Activated CD4-positive, CD25-positive, alpha-beta regulatory T cell treated with anti-CD3 and anti-CD28 coated beads, Interleukin-2, amount 50 U/mL, for 72 hours (primary cell): ENCODE data around the gene WDR5B.
"Not testable (repeated sequence)": the region's sequence is repeated elsewhere in the genome, so short reads cannot be mapped to it uniquely, and the experiment has no call there.

Experiments
- DNase-seq: peaks from one replicate; pipeline ENCODE4 v3.0.0; 2021

WDR5B gene

DNA sequence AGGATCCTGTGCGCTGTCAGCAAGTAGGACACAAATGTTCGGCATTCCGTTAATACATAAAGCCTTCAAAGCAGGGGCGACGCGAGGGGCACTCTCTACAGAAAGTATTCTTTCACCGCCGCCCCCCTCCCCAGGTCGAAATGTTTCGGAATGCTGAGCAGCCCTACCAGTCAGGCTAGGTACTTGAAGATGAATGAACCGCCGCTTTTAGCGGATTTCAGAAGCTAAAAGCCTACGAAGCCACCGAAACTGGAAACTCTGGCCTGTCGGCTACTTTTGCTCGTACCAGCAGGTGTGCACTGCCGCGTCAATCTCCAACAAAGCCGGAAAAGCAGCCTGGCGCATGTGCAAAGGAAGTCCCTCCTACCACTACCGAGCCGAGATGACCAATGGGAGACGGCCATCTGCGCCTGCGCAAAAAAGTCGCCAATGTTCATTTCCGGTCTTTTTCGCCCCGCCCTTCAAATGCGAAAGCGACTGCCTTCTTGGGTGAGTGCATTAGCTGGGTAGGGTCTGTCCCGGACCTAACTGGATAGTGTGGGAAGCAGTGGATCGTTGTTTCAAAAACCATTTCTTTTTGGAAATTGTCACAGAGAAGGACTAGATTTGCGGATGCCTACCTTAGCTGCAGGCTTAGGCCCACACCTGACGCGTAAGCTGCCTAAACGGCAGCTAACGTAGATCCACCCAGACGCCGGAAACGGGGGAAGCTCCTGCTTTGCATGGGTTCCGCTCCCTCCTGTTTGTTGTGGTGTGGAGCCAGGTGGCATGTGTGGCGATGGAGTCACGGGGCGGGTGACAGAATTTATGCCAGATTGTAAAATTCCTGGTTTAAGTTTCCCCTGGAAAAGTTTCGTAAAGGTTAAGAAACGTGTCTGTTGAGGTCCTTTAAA is at the start of gene WDR5B:
WDR5B (minus strand) TSS at position 301 of the 893 bp plus-strand sequence. CDS start 534 bp downstream, outside the sequence.
- DNase-seq = peak; percentile 96

DNA sequence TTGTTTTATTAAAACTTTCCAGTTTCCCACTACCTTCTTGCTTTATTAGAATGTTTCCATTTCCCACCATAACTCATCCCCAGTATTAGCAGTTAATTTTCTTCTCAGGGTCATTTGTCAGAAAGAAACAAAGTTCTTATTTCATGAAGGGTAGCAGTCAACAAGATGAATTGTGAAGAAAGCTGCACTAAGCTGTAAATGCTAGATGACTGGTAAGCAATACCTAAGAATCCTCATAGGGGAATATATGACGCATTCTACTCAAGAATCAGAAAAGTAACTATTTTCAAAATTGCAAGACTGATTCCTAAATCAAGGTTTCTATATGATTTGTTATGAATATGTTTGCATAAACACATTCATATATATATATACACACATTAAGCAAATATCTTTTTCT is 48.8 kb upstream of the WDR5B start:
- DNase-seq = no peak

DNA sequence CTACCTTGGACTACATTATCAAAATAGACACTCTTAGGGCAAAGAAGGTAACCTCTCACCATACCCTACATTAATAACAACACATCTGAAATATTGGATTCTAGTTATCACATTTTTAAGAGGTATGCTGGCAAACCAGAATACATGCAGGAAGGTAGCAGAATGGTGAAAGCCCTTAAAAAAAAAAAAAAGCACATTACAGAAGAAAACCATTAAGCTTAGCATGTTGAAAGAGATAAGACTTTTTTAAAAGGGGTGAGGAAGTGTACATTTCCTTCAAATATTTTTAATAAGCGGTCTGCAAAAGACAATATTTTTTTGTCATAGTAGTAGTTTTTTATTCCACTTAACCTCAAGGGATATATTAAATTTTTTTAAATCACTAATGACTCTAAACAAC is 46.5 kb upstream of the WDR5B start:
- DNase-seq = no peak

DNA sequence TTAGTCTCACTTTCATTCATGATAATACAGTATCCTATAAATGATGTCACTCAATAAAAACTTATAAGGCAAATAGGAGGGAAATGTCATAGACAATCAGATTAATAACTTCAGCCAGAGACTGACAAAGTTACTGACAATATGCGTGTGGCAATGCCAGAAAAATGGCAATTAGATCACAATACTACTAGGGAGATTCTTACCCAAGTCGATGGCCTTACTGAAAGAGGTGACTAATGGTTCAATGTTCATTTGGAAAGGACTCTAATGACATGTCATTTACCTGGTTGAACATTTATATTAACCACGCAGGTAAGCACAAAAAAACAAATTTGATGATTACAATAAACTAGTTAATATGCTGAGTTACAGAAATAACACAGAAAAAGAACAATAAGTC is 45.9 kb upstream of the WDR5B start:
- DNase-seq = no peak

DNA sequence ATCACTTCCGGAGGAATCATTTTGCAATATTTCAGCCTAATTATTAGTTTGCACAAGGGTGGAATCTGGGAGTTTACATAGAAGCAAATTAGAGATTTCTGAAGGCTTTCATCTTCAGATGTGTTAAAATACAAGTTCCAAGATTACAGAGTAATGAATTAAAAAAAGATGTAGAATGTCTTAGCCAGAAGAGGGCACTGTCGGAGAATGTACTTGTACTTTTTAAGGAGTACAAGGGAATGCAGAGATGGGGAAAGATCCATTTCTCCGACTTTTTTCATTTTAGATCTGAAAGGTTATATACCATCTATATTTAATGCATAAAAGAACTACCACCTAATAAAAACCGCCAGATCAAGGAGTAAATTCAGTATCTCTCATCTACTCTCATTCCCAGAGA is 43.1 kb upstream of the WDR5B start:
- no peak for DNase-seq

DNA sequence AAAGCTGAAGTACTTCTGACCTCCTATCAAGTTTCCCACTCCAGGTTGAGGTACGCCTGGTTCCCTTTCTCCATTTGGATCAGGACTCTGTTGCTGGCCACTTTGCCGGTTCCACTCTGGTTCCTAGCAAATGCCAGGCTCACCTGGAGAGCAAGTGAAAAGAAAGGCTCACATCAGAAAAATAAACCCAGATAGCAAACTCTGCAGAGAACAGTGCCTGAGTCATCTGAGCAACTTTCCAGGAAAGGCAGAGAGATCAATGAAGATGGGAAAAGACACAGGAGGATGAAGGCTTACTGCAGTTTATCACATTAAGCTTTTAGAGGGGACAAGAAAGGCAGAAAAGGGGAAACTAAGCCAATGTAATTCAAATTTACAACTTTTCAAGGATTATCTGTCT is 41.8 kb upstream of the WDR5B start:
- no peak for DNase-seq

DNA sequence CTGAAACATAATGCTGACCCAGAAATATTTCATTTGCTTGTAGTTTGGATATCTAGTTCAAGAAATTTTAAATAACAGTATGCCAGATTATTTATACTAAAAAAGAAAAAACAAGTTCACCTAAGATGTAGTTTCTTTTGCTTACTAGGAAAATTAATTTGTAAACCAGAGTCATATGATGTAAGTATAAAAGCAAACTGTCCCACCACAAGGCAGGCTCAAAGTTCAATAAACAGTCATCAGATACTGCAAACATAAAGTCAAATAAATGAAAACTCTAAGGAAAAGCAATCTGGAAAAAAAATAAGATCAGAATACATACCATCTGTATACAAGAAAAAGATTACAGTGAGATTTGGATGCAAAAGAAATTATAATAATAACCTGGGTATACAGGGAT is 40.2 kb upstream of the WDR5B start:
- no peak for DNase-seq

DNA sequence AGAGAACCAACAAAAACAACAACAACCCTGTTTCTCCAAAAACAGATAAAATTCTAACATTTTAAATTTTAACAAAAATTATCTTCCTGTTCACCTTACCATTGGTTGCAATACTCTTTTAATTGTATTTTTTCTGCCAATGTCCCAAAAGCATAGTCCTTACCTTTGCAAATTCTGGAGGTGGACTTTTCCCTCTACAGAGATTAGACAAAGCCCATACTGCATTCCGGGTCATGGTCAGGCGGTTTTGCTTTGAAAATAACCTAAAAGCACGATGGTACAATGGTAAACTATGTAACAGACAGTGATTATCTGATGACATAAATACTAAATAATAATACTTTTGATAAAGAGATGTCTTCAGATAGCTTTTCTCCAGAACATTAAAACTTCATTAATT is 35.5 kb upstream of the WDR5B start:
- no peak for DNase-seq

DNA sequence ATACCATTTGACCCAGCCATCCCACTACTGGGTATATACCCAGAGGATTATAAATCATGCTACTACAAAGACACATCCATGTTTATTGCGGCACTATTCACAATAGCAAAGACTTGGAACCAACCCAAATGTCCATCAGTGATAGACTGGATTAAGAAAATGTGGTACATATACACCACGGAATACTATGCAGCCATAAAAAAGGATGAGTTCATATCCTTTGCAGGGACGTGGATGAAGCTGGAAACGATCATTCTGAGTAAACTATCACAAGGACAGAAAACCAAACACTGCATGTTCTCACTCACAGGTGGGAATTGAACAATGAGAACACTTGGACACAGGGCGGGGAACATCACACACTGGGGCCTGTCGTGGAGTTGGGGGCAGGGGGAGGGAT is 32.4 kb upstream of the WDR5B start:
- DNase-seq = not testable (repeated sequence)

DNA sequence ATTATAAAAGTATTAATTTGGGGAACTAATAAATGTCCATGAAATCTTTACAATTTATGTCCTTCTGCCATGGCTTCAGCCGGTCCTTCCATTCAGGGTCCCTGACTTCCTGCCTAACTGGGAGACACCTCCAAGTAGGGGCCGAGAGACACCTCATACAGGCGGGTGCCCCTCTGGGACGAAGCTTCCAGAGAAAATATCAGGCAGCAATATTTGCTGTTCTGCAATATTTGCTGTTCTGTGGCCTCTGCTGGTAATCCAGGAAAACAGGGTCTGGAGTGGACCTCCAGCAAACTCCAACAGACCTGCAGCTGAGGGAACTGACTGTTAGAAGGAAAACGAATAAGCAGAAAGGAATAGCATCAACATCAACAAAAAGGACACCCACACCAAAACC is 28.6 kb upstream of the WDR5B start:
- DNase-seq = not testable (repeated sequence)

DNA sequence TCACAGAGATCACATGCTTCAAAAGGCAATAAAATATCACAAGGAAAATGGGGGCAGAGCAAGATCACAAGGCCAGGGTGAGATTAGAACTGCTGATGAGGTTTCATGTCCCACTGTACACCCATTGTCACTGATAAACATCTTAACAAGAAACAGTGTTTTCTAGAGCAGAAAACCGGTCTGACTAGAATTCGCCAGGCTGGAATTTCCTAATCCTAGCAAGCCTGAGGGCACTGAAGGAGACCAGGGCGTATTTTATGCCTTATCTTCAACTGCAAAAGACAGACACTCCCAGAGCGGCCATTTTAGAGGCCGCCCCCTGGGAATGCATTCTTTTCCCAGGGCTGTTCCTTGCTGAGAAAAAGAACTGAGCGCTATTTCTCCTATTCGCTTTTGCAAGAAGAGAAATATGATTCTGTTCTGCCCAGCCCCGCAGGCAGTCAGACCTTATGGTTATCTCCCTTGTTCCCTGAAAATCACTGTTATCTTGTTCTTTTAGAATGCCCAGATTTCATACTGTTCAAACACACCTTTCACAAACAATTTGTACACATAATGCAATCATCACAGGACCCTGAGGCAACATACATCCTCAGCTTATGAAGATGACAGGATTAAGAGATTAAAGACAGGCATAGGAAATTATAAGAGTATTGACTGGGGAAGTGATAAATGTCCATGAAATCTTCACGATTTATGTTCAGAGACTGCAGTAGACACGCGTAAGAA is 28.1 kb upstream of the WDR5B start:
- DNase-seq = not testable (repeated sequence)

DNA sequence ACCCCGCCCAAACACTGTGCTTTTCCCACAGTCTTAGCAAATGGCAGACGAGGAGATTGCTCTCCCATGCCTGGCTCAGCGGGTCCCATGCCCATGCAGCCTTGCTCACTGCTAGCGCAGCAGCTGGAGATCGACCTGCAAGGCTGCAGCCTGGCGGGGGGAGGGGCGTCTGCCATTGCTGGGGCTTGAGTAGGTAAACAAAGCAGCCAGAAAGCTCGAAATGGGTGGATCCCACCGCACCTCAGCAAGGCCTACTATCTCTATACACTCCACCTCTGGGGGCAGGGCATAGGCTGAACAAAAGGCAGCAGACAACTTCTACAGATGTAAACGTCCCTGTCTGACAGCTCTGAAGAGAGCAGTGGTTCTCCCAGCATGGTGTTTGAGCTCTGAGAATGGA is 27.2 kb upstream of the WDR5B start:
- no peak for DNase-seq

DNA sequence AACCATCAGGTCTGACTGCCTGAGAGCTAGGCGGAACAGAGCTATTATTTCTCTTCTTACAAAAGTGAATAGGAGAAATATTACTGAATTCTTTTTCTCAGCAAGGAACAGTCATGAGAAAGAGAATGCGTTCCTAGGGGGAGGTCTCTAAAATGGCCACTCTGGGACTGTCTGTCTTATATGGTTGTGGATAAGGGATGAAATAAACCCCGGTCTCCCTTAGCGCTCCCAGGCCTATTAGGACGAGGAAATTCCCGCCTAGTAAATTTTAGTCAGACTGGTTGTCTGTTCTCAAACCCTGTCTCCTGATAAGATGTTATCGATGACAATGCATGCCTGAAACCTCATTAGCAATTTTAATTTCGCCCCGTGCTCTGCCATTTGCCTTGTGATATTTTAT is 20.1 kb upstream of the WDR5B start:
- DNase-seq = no peak

DNA sequence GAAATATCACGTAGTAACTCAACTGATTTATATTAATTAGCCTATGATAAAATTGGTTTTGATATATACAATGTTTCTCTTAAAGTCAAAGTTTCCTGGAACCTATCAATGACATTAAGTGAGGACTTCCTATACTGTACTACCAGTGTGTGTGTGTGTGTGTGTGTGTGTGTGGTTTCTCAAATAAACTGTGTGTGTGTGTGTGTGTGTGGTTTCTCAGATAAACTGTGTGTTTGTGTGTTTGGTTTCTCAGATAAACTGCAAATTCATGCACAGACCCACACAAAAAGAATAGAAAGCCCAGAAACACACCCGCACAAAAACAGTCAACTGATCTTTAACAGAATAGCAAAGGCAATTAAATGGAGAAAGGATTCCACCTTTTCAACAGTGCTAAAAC is 14.5 kb upstream of the WDR5B start:
- no peak for DNase-seq

DNA sequence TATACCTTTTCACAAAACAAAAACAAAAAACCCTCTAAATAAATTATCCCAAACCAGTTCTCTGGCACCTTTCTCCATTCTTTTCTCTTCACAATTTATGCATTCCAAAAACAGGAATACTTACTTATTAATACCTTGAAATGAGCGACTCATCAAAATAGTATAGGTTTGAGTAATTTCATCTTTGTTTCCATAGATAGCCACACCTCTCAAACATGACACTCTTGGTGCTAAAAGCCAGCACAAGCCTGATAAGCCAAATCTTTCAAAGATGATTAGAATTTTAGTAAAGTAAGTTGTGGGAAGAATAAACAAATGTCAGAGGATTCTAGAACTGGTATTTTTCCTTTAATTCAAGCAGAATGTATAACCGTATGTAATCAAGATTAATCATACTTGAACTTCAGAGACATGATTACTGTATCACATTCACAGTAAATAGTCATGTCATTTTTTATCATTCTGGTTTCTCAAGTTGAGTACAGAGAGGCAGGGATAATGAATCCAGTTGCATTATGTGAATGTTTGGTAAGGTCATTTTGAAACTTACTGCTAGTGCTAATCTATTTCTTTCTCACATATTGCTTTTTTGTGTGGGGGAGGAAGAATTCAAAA is 12.1 kb upstream of the WDR5B start:
- DNase-seq = no peak

DNA sequence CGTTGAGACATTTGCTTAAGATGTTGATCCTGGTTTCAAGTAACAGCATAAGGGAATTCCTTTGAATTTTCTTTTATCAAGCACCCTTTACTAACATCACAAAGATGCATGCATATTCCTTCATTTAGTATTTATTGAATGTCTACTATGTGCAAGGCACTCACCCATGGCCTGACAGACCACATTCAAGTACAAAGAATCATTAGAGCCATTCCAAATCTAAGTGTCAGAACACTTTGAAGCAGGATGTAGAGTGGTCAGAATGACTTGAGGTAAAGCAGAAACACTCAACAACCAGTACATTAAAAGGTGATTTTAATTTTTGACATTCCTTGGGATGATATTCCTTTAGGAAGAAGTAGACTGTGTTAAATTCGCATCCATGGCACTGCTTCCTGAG is 6.0 kb upstream of the WDR5B start:
- no peak for DNase-seq

DNA sequence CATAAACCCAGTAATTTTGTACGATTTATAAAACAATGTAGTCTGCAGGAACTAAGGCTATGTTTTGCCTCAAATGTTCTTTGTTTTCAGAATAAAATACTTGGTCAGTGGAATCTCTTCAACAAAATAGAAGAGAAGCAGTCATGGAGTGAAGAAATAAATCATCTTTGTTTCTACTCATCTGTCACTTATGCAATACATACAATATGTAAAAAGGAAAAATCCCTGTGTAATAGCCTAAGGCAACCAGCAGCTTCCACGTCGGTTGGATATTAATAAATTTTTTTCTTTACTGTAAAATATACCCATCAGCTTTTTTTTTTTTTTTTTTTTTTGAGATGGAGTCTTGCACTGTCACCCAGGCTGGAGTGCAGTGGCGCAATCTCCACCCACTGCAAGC is 5.2 kb upstream of the WDR5B start:
- DNase-seq = no peak

DNA sequence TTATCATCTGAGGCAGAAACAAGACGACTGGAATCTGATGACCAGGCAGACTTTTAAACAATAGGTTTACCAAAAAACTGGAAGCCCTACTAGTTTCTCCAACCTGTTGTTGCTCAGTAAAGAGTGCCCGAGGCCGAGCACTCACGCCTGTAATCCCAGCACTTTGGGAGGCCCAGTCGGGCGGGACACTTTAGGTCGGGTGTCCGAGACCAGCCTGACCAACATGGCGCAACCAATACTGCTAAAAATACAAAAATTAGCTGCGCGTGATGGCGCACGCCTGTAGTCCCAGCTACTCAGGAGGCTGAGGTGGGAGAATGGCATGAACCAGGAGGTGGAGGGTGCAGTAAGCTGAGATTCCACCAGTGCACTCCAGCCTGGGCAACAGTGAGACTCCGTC is 1.1 kb upstream of the WDR5B start:
- DNase-seq = no peak

DNA sequence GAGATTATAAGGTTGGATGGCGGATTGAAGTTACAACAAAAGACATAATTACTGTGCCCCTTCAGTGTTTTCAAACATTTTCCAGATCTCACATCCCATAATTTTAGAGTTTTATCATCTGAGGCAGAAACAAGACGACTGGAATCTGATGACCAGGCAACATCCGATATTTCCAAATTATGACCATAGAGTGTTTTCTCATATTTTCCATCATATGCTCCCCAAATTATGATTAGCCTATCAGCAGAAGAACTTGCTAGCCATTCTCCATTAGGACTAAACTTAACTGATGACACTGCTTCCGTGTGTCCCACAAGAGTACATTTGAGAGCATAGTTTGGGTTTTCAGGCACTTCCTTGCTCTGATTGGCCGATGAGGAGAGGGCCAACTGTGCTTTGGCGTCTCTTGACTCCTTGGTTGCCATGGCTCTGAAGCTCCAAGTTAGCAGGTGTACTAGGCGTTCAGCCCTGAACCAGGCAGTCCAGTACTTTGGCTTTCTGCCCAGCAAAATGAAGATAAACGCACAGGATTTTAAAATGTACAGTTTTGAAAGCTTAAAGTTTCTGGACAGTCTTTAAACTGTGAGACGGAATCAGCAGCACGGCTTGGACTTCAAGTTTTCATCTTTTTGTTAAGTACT is 638 bp downstream of the WDR5B start:
- peak; percentile 43 for DNase-seq

DNA sequence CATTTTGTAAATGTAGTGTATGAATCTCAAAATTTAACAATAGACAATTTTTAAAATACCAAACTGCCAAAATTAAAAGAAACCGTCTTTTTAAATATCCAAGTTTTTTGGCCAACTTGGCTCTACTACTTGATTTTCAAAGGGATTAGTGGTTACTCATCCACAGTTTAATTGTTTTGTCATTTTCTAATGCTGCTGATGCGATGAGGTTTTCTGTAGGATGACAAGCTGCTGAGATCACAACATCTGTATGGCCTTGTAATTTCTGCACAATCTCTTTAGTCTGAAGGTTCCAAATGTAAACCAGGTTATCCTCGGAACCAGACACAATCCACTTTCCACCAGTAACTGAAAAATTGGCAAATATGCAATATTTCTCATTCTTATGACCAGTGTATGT is 1.5 kb downstream of the WDR5B start:
- DNase-seq = no peak

DNA sequence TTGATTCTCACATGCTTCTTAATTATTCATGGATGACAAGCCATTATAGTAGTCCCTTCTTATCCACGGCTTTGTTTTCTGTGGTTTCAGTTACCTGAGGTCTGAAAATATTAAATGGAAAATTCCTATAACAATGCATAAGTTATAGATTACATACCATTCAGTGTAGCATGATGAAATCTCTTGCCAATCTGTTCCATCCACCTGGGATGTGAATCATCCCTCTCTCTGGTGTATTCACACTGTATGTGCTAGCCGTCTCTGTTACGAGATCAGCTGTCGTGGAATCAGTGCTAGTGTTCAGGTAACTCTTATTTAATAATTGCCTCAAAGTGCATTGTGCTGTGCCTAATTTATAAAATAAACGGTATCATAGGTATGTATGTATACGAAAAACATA is 5.2 kb downstream of the WDR5B start:
- DNase-seq = no peak

DNA sequence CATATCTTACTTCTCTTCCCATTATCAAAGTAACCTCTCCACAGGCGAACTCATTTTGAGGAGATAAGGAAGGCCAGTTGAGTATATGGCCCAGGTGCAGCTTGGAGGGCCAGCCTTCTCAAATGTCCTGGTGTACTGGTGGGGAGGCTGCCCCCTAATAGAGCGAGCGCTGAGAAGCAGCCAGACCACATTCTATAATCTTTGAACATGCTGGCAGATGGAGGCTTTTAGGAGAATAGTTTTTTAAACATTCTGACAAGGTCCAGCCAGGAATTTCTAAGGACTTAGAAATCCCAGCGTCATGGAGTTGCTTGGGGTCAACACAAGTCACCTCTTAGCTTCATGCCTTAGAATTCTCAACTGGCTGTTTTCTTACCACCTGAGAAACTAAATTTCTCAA is 5.8 kb downstream of the WDR5B start:
- DNase-seq = no peak

DNA sequence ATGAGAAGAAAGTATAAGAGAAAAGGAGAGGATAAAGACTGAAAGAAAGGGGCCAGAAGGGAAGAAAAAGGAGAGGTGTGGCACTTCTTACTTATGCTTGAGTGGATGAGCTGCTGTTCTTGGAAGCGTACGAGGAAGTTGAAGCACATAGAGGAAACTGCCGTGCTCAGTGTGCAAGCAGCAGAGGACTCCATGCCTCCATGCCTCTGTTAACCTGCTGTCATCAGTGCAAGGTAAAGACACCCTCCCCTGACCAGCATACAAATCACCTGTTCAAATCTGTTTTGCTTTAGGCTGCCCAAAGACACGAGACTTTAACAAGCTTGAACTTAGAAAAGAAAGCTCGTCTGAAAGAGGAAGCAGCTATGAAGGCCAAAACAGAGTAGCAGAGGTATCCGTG is 6.4 kb downstream of the WDR5B start:
- no peak for DNase-seq

DNA sequence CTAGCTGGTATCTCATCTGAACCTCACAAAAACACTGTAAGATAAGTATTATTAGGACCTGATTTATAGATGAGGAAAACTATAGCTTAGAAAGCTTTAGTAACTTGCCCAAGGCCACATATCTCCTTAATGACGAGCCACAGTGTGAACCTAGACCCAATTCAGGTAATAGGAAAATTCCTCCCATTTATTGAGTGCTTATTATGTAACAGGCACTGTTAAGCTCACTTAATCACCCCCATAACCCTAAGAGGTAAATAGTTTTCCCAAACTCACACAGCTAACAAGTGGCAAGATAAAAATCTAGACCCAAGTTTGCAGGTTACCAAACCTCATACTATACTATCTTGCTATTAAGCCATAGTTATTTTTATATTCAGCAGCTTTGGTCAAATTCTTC is 7.9 kb downstream of the WDR5B start:
- no peak for DNase-seq
